ENCODE data around the gene DDX39B. TPM values are rescaled to one million over a fixed set of nuclear protein-coding genes. Genes with fewer than 3 reads are reported as not detected.
A peak's percentile ranks its signal among the peaks of the same experiment; 100 is the strongest.

Gene DDX39B
- total RNA-seq, 1 donor from 2014 or later, result 230 TPM

DNA sequence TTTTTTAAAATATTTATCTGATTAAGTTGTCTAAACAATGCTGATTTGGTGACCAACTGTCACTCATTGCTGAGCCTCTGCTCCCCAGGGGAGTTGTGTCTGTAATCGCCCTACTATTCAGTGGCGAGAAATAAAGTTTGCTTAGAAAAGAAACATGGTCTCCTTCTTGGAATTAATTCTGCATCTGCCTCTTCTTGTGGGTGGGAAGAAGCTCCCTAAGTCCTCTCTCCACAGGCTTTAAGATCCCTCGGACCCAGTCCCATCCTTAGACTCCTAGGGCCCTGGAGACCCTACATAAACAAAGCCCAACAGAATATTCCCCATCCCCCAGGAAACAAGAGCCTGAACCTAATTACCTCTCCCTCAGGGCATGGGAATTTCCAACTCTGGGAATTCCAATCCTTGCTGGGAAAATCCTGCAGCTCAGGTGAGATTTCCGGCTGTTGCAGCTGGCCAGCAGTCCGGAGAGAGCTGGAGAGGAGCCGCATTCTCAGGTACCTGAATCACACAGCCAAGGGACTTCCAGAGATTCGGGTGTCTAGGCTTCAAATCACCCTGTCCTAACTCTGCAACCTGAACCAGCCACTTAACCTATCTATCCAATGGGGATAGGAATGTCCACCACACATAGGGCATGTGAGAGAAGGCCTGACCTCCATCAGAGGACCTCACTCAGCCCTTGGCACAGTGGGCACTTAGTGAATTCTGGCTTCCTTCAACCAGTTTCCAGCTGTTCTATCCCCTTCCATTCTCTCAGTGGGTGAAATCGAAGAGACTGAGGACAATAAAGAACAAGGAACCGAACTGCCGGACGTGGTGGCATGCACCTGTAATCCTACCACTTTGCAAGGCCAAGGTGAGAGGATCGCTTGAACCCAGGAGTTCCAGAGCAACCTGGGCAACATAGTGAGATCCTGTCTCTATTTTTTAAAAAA lies 36.6 kb upstream of the DDX39B start:
- Mint-ChIP-seq H3K27me3 (ENCODE audit: low read depth) (no peaks in the 10 kb centered on the region), H3K36me3 (ENCODE audit: low read depth) (no peaks in the 10 kb centered on the region), H3K27ac (ENCODE audit: unreplicated experiment) (no peak overlapping the region), H3K4me1 (ENCODE audit: low read depth) (peaks cover 16% of the 10 kb centered on the region), H3K9me3 (ENCODE audit: low read depth) (no peaks in the 10 kb centered on the region), H3K4me3 (ENCODE audit: unreplicated experiment) (no peak overlapping the region)
- no peak for TF ChIP-seq CTCF (IDR thresholded peaks at IDR 0.05)
- no peak for DNase-seq (ENCODE audit: low spot score)

GRCh38 chr6:31577579-31577966 lies 35.8 kb upstream of the DDX39B start:
- peaks cover 16% of the 10 kb centered on the region for H3K4me1 Mint-ChIP-seq (ENCODE audit: low read depth)
- no peak overlapping the region for H3K4me3 Mint-ChIP-seq (ENCODE audit: unreplicated experiment)
- H3K27me3 Mint-ChIP-seq (ENCODE audit: low read depth), result no peaks in the 10 kb centered on the region

DNA sequence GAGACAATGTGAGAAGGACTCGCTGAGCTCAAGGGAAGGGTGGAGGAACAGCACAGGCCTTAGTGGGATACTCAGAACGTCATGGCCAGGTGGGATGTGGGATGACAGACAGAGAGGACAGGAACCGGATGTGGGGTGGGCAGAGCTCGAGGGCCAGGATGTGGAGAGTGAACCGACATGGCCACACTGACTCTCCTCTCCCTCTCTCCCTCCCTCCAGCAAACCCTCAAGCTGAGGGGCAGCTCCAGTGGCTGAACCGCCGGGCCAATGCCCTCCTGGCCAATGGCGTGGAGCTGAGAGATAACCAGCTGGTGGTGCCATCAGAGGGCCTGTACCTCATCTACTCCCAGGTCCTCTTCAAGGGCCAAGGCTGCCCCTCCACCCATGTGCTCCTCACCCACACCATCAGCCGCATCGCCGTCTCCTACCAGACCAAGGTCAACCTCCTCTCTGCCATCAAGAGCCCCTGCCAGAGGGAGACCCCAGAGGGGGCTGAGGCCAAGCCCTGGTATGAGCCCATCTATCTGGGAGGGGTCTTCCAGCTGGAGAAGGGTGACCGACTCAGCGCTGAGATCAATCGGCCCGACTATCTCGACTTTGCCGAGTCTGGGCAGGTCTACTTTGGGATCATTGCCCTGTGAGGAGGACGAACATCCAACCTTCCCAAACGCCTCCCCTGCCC lies 35.2 kb upstream of the DDX39B start:
- no peaks in the 10 kb centered on the region for H3K9me3 Mint-ChIP-seq (ENCODE audit: low read depth)
- H3K27ac Mint-ChIP-seq (ENCODE audit: unreplicated experiment), result no peak overlapping the region
- H3K4me1 Mint-ChIP-seq (ENCODE audit: low read depth), result peaks cover 16% of the 10 kb centered on the region
- H3K4me3 Mint-ChIP-seq (ENCODE audit: unreplicated experiment), result no peak overlapping the region
- DNase-seq (ENCODE audit: low spot score), result no peak
- H3K27me3 Mint-ChIP-seq (ENCODE audit: low read depth), result no peaks in the 10 kb centered on the region
- no peak for TF ChIP-seq CTCF (IDR thresholded peaks at IDR 0.05)
- H3K36me3 Mint-ChIP-seq (ENCODE audit: low read depth), result no peaks in the 10 kb centered on the region

More at GRCh38 chr6:31577579-31577966, 35.8 kb upstream of the DDX39B start:
- H3K9me3 Mint-ChIP-seq (ENCODE audit: low read depth), result no peaks in the 10 kb centered on the region
- no peak for DNase-seq (ENCODE audit: low spot score)
- H3K36me3 Mint-ChIP-seq (ENCODE audit: low read depth), result no peaks in the 10 kb centered on the region
- TF ChIP-seq CTCF (IDR thresholded peaks at IDR 0.05), result no peak
- no peak overlapping the region for H3K27ac Mint-ChIP-seq (ENCODE audit: unreplicated experiment)

GRCh38 chr6:31575952-31576685 lies 34.3 kb upstream of the DDX39B start:
- Mint-ChIP-seq H3K36me3 (ENCODE audit: low read depth) (no peaks in the 10 kb centered on the region), H3K27me3 (ENCODE audit: low read depth) (no peaks in the 10 kb centered on the region), H3K9me3 (ENCODE audit: low read depth) (no peaks in the 10 kb centered on the region), H3K4me1 (ENCODE audit: low read depth) (peaks cover 8% of the 10 kb centered on the region), H3K27ac (ENCODE audit: unreplicated experiment) (peak overlapping the region; percentile 3), H3K4me3 (ENCODE audit: unreplicated experiment) (no peak overlapping the region)
- TF ChIP-seq CTCF (IDR thresholded peaks at IDR 0.05), result no peak
- no peak for DNase-seq (ENCODE audit: low spot score)

Measured in chondrocyte (in vitro differentiated cells).